ENCODE results near the gene FALEC. TPM values are rescaled to one million over a fixed set of nuclear protein-coding genes. Genes with fewer than 3 reads are reported as not detected.
A peak's percentile ranks its signal among the peaks of the same experiment; 100 is the strongest.

Gene FALEC
- polyA plus RNA-seq, 5 donors: 0.55 to 0.95 (median 0.76) TPM

GRCh38 chr1:150545486-150546032 is 30.0 kb downstream of the FALEC start:
- no peak for DNase-seq

GRCh38 chr1:150546294-150546937 is 30.9 kb downstream of the FALEC start:
- DNase-seq: no peak

DNA sequence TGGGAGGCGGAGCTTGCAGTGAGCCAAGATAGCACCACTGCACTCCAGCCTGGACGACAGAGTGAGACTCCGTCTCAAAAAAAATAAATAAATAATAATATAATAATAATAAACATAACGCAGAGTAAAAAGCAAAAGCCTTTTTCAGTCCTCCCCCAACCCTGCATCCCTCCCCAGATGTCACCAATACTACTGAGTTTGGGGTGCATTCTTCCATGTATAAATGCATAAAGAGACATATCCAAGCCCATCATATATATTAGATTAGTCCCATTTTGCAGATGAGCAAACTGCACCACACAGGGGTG is 32.7 kb downstream of the FALEC start:
- no peak for DNase-seq

GRCh38 chr1:150548632-150549495 is 33.3 kb downstream of the FALEC start, which contains the start of gene ADAMTSL4:
Gene ADAMTSL4 (plus strand): TSS chr1:150549408. CDS start chr1:150552289, 2,881 bp downstream.
- peak; percentile 68 to 76 for DNase-seq

- no peak for DNase-seq
These were observed 34.1 kb downstream of the FALEC start for GRCh38 chr1:150549496-150550221.

DNA sequence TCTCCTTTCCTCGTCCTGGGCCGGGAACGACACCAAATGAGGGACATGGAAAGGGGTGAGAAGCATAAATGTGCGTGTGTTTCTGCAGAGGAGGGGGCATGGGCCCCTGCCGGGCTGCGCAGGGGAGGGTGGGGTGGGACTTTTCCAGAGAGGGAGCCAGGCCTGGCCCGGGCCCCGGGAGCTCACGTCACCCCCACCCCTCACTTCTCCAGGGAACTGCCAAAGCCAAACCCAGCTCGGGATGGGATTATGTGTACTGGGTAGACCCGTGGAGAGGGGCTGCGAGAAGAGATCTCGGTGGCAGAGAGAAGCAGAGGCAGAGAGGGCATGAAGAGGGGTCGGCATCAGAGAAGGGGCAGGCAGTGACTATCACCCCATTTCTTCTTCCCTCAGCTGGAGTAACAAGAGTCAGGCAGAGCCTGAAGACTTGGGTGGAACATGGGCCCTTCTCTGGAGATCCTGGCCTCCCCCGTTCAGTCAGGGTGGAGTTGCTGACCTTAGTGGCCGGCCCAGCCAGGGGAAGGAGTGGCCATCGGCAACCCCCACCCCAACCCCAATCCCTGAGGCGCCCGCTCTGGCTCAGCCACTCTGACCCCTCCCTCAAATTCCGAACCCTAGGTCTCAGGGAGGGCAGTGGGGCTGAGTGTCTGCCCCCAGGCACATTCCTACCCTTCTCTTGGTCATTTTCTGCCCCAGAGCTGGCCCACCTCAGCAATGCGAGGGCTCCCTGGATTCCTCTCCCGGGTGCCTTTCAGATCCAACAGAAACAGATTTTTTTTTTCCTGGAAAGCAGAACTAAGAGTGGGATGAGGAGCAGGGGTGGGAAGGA is 34.9 kb downstream of the FALEC start:
- no peak for DNase-seq

DNA sequence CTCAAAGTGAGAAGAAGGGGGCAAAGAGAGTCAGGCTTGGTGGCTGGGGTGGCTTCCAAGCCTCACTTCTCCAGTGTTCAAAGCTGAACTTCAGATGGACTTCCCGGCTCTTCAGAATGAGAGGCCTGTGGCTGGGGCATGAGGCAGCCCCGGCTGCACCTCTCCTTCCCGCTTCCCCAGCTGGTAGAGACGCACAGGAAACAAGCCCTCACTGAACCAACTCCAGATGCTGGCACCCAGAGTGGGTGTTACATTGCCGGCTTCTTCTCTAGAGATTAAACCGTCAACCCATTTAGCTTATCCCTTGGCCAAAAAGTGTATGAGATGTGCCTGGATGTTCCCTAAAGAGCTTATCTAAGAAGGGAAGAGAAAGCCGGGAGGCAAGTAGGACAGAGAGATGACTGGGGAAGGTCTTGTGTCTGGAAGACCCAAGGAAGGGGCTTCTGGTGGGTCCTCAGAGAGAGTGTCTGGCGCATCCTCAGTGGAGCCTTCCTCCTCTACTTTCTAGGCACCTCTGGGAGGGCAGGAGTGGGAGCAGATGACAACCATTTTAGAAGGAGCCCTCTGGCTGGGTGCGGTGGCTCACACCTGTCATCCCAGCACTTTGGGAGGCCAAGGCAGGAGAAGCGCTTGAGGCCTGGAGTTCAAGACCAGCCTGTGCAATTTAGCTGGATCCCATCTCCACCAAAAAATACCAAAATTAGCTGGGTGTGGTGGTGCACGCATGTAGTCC is 35.7 kb downstream of the FALEC start:
- DNase-seq: no peak

GRCh38 chr1:150551784-150552127 is 36.2 kb downstream of the FALEC start:
- DNase-seq: no peak

GRCh38 chr1:150552128-150552910 is 36.8 kb downstream of the FALEC start:
- peak; percentile 76 to 85 for DNase-seq

DNA sequence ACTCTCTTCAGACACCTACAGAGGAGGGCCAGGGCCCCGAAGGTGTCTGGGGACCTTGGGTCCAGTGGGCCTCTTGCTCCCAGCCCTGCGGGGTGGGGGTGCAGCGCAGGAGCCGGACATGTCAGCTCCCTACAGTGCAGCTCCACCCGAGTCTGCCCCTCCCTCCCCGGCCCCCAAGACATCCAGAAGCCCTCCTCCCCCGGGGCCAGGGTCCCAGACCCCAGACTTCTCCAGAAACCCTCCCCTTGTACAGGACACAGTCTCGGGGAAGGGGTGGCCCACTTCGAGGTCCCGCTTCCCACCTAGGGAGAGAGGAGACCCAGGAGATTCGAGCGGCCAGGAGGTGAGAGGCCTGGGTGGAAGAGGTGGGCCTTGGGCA is 37.3 kb downstream of the FALEC start:
- DNase-seq: no peak

DNA sequence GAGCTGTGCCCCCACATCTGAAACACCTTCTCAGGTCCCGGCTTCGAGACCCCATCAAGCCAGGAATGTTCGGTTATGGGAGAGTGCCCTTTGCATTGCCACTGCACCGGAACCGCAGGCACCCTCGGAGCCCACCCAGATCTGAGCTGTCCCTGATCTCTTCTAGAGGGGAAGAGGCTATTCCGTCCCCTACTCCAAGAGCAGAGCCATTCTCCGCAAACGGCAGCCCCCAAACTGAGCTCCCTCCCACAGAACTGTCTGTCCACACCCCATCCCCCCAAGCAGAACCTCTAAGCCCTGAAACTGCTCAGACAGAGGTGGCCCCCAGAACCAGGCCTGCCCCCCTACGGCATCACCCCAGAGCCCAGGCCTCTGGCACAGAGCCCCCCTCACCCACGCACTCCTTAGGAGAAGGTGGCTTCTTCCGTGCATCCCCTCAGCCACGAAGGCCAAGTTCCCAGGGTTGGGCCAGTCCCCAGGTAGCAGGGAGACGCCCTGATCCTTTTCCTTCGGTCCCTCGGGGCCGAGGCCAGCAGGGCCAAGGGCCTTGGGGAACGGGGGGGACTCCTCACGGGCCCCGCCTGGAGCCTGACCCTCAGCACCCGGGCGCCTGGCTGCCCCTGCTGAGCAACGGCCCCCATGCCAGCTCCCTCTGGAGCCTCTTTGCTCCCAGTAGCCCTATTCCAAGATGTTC is 38.0 kb downstream of the FALEC start:
- DNase-seq: no peak

GRCh38 chr1:150554086-150554452 is 38.5 kb downstream of the FALEC start:
- DNase-seq: no peak

DNA sequence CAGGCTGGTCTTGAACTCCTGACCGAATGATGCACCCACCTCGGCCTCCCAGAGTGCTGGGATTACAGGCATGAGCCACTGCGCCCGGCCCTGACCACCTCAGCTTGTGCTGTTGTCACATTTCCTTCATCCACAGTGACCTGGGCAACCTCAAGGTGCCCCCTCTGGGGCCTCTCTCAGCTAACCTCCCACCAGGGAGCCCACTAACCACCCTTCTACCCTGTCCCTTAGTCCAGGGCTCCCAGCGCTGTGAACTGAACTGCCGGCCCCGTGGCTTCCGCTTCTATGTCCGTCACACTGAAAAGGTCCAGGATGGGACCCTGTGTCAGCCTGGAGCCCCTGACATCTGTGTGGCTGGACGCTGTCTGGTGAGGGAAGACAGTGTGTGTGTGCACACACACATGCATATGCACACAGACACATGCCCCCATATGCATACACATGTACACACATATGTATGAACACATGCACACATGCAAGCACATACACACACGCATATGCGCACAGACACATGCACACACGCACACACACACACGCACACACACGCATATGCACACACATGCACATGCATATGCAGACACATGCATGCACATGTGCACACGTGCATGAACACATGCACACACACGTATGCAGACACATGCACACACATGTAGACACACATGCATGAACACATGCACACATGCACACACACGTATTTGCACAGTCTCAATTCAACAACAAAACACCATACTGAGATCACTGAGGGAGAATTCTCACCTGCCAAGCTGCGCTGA is 39.8 kb downstream of the FALEC start:
- DNase-seq: no peak

GRCh38 chr1:150555971-150556865 is 40.7 kb downstream of the FALEC start:
- no peak for DNase-seq

GRCh38 chr1:150557065-150557600 is 41.6 kb downstream of the FALEC start:
- no peak for DNase-seq

DNA sequence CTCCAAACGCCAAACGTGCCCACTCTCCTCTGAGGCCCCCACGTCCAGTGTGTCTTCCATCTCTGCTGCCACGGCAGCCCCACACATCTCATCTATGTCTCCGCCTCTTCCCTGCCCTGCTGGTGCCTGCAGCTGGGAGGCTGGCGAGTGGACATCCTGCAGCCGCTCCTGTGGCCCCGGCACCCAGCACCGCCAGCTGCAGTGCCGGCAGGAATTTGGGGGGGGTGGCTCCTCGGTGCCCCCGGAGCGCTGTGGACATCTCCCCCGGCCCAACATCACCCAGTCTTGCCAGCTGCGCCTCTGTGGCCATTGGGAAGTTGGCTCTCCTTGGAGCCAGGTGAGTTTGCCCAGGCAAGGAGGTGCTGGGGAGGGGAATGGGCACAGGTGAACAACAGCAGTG is 42.3 kb downstream of the FALEC start:
- DNase-seq: no peak

DNA sequence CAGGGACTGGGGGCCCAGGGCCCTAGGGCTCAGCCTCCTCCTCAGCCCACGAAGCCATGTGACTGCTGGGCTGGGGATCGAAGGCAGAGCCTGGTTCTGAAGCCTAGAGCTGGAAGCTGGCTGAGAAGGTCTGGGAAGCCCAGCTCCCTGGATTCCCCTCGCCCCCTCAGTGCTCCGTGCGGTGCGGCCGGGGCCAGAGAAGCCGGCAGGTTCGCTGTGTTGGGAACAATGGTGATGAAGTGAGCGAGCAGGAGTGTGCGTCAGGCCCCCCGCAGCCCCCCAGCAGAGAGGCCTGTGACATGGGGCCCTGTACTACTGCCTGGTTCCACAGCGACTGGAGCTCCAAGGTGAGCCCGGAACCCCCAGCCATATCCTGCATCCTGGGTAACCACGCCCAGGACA is 42.8 kb downstream of the FALEC start:
- no peak for DNase-seq

Data from right lung (tissue), 5 donors.